Measurements from ENCODE around the gene SBK1.

DNA sequence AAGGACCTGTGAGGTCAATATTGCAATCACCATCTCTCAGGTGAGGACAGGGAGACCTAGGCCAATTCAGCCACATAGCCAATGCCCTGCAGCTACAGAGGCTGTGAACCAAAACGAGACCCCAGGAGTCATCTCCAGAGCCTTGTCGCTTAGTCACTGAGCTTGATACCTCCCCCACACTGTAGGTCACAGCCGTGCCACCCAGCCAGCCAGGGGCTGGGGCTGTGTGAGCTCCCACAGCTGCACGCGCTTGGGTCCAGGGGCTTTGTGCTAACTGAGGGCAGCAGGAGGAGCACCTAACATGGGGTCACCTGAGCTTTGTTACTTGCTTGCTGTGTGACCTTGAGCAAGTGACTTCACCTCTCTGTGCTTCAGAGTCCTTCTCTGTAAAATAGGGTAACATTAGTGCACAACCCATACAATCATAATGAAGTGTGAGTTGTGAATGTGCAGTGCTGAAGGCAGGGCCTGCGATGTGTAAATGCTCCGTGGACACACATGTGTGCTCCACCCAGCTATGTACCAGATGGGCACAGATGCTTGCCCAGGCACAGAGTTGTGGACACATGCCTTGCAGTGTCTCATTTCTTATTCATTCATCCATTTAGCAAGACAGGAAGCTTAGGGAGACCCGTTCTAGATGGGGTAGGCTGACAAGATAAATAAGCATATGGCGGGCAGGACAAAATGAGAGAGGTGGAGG lies 25.9 kb downstream of the SBK1 start:
- no peak for TF ChIP-seq POLR2A (IDR thresholded peaks at IDR 0.05)
- TF ChIP-seq, protein P1, sequence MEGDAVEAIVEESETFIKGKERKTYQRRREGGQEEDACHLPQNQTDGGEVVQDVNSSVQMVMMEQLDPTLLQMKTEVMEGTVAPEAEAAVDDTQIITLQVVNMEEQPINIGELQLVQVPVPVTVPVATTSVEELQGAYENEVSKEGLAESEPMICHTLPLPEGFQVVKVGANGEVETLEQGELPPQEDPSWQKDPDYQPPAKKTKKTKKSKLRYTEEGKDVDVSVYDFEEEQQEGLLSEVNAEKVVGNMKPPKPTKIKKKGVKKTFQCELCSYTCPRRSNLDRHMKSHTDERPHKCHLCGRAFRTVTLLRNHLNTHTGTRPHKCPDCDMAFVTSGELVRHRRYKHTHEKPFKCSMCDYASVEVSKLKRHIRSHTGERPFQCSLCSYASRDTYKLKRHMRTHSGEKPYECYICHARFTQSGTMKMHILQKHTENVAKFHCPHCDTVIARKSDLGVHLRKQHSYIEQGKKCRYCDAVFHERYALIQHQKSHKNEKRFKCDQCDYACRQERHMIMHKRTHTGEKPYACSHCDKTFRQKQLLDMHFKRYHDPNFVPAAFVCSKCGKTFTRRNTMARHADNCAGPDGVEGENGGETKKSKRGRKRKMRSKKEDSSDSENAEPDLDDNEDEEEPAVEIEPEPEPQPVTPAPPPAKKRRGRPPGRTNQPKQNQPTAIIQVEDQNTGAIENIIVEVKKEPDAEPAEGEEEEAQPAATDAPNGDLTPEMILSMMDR (IDR thresholded peaks at IDR 0.05) = no peak
- no peak for TF ChIP-seq EP300 (IDR thresholded peaks at IDR 0.05)
- no peak for TF ChIP-seq POLR2AphosphoS5 (IDR thresholded peaks at IDR 0.05)

Data from stomach (tissue), 4 donors.